ENCODE measurements around the gene DYSF. TPM values are rescaled to one million over a fixed set of nuclear protein-coding genes. Genes with fewer than 3 reads are reported as not detected.

DYSF gene
- total and polyA plus RNA-seq, 2 donors (not counting 3 experiments of a cell fraction or from before 2014, with no cell fraction given) = 50.9 to 152 TPM

DNA sequence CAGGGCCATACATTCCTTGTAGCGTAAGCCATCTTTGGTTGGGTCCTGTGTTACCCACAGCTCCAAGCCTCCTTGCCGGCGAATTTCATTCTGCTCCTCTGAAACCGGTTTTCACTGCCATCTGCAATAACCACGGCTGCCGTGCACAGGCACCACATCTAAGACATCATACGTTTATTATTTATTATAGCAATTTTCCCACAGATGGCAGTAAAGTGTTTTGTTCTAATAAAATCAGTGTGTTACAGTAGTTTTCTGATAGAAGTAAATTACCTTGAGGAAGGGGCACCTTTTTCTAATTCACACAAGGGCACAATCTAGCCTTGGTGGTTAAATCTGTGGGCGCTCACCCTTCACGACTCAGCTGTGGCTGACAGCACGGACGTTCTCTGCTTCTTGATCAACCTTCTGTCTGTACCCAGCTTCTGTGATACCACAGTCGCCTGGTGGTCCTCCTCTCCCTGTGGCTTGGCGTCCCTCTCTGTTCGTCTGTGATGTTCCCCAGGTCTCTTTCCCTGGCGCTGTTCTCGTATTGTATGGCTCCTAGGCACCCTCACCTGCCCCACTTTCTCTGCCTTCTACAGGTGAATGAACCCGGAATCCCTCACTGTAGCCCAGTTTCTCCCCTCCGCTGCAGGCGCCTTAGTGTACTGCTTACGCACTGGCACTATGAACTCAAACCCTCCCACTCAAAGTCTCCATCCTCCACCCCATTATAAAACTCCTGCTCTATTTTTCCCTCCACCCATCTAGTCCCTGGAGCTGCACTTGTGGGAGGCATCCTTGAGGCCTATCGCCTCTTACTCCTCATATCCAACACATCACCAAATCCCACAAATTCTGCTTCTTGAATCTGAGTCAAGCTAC lies 236.8 kb downstream of the DYSF start:
- no peaks in the 10 kb centered on the region for H3K27me3 ChIP-seq (ENCODE audit: control insufficient read depth in 2 of 2, insufficient read depth in 2 of 2, low read length in 2 of 2)
- no peak overlapping the region for H3K9ac ChIP-seq (replicated peaks; ENCODE audit: extremely low read depth, insufficient read depth, low read length)
- CTCF ChIA-PET = interaction anchor here (1.8 kb wide), 1 partner anchor 108 kb away, joined by 9 read pairs; no protein-coding TSS in a partner anchor
- no peaks in the 10 kb centered on the region for H3K9me3 ChIP-seq (replicated peaks; ENCODE audit: control insufficient read depth, insufficient read depth, low read length)
- H3K27ac ChIP-seq (ENCODE audit: insufficient read depth, low read depth, low read length) = no peak overlapping the region
- H3K36me3 ChIP-seq (ENCODE audit: control insufficient read depth in 2 of 2, extremely low read depth in 1 of 2, insufficient read depth in 2 of 2, low read length in 2 of 2) = peaks cover 0 to 17% of the 10 kb centered on the region in 2 experiments
- H3K4me2 ChIP-seq (ENCODE audit: insufficient read depth, low read length) = no peak overlapping the region
- DNase-seq (ENCODE audit: low read depth, low spot score) = no peak
- no peaks in the 10 kb centered on the region for H3K9me1 ChIP-seq (replicated peaks; ENCODE audit: control insufficient read depth, extremely low read depth, insufficient read depth, low read length)
- no peaks in the 10 kb centered on the region for H3K4me1 ChIP-seq (ENCODE audit: control insufficient read depth, extremely low read depth, insufficient read depth, low read length)
- no peaks in the 10 kb centered on the region for H4K20me1 ChIP-seq (replicated peaks; ENCODE audit: control insufficient read depth, extremely low read depth, insufficient read depth, low read length)
- H3K4me3 ChIP-seq (replicated peaks in 1 of 3; ENCODE audit: insufficient read depth in 1 of 3, low read depth in 1 of 3, low read length in 3 of 3) = no peak overlapping the region
- no peak for FAIRE-seq
- H2AFZ ChIP-seq (ENCODE audit: low read depth, low read length) = no peak overlapping the region
- intact Hi-C loops (cut with micrococcal nuclease) (no loop called here), dilution Hi-C loops (cut with MboI; ENCODE audit: extremely low pct_ligation_motif_present, low sequenced_read_pairs) (no loop called here)
- no peaks in the 10 kb centered on the region for H3K79me2 ChIP-seq (ENCODE audit: control insufficient read depth, insufficient read depth, low read length)
- POLR2A ChIA-PET = no interaction called here
- BruUV-seq (replicated peaks) = no TSS peak
- TF ChIP-seq MYC (IDR thresholded peaks at IDR 0.05; ENCODE audit: low read depth, low read length) (no peak), GATA2 (IDR thresholded peaks at IDR 0.05; ENCODE audit: insufficient read depth, insufficient read length, low read depth, low read length) (no peak), JUN (IDR thresholded peaks at IDR 0.05; ENCODE audit: borderline replicate concordance, insufficient read depth, insufficient read length, low read depth) (no peak), EZH2 (IDR thresholded peaks at IDR 0.05; ENCODE audit: borderline replicate concordance, low read depth, low read length, severe bottlenecking) (no peak), POLR2AphosphoS5 (IDR thresholded peaks at IDR 0.05; ENCODE audit: insufficient read depth, low read depth, low read length) (no peak), FOS (IDR thresholded peaks at IDR 0.05; ENCODE audit: borderline replicate concordance, insufficient read depth, low read length) (no peak), POLR2A (IDR thresholded peaks at IDR 0.05; ENCODE audit: low read depth, low read length) (no peak)
- TF ChIP-seq, protein P1, sequence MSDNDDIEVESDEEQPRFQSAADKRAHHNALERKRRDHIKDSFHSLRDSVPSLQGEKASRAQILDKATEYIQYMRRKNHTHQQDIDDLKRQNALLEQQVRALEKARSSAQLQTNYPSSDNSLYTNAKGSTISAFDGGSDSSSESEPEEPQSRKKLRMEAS (IDR thresholded peaks at IDR 0.05; ENCODE audit: insufficient read depth, insufficient read length) = no peak
- TF ChIP-seq, protein P2, sequence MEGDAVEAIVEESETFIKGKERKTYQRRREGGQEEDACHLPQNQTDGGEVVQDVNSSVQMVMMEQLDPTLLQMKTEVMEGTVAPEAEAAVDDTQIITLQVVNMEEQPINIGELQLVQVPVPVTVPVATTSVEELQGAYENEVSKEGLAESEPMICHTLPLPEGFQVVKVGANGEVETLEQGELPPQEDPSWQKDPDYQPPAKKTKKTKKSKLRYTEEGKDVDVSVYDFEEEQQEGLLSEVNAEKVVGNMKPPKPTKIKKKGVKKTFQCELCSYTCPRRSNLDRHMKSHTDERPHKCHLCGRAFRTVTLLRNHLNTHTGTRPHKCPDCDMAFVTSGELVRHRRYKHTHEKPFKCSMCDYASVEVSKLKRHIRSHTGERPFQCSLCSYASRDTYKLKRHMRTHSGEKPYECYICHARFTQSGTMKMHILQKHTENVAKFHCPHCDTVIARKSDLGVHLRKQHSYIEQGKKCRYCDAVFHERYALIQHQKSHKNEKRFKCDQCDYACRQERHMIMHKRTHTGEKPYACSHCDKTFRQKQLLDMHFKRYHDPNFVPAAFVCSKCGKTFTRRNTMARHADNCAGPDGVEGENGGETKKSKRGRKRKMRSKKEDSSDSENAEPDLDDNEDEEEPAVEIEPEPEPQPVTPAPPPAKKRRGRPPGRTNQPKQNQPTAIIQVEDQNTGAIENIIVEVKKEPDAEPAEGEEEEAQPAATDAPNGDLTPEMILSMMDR (IDR thresholded peaks at IDR 0.05; ENCODE audit: extremely low read depth in 1 of 2, insufficient read depth in 1 of 2, low read depth in 1 of 2, low read length in 2 of 2) = no peak

Data from endothelial cell of umbilical vein (primary cell).